K562 (cell line): ENCODE measurements around the gene ZW10. TPM values are rescaled to one million over a fixed set of nuclear protein-coding genes. Genes with fewer than 3 reads are reported as not detected.
A peak's percentile ranks its signal among the peaks of the same experiment; 100 is the strongest.

Experiments used
- BRD9 ChIP-seq: fragments of 450-650 bp; IDR thresholded peaks from 2 replicates; pipeline ENCODE4 v1.6.1; 2018; ENCODE audit warnings: low read depth; ENCODE audit not compliant: partially characterized antibody
- C11orf30 ChIP-seq: fragments of 450-650 bp; IDR thresholded peaks from 2 replicates; pipeline ENCODE4 v1.6.1; 2016; ENCODE audit warnings: low read depth, mild to moderate bottlenecking
- CAMTA2 ChIP-seq: fragments of 250-450 bp; sonication (Bioruptor Pico); conservative IDR thresholded peaks from 2 replicates; pipeline ENCODE4 v1.5.1; 2022
- EP300 ChIP-seq: IDR thresholded peaks from 2 replicates; pipeline ENCODE4 v1.6.1; 2012; ENCODE audit warnings: low read length, improper control_type of control experiment
- HMBOX1 ChIP-seq: sonication (generic); IDR thresholded peaks from 2 replicates; pipeline ENCODE4 v1.6.1; 2016
- MAFK ChIP-seq: IDR thresholded peaks from 2 replicates; pipeline ENCODE4 v1.6.1; 2011; ENCODE audit warnings: low read length, improper control_type of control experiment
- MYC ChIP-seq, 2 experiments: fragments of 250-450 bp in 1 of 2; sonication (Bioruptor Pico) in 1 of 2; IDR thresholded peaks; 2 replicates each; pipeline versions ENCODE4 v1.5.1 to v1.6.1; 2012 to 2021; ENCODE audit warnings: low read depth in 2 of 2, borderline replicate concordance in 1 of 2, improper control_type of control experiment in 1 of 2, low read length in 1 of 2, mild to moderate bottlenecking in 1 of 2, moderate library complexity in 1 of 2
- NBN ChIP-seq: fragments of 450-650 bp; IDR thresholded peaks from 2 replicates; pipeline ENCODE4 v1.6.1; 2016; ENCODE audit warnings: low read depth, mild to moderate bottlenecking
- NUFIP1 ChIP-seq: fragments of 450-650 bp; IDR thresholded peaks from 2 replicates; pipeline ENCODE4 v1.6.1; 2018; ENCODE audit not compliant: partially characterized antibody
- PML ChIP-seq: IDR thresholded peaks from 2 replicates; pipeline ENCODE4 v1.6.1; 2012; ENCODE audit warnings: low read length, inconsistent platforms
- PYGO2 ChIP-seq: fragments of 450-650 bp; IDR thresholded peaks from 2 replicates; pipeline ENCODE4 v1.6.1; 2016; ENCODE audit warnings: mild to moderate bottlenecking, missing genetic modification characterization, moderate library complexity, missing compliant biosample characterization
- RBM17 ChIP-seq: fragments of 200-400 bp; formaldehyde crosslinking; IDR thresholded peaks from 2 replicates; pipeline ENCODE4 v1.6.1; 2017; ENCODE audit warnings: low read depth, mild to moderate bottlenecking, low read length, borderline replicate concordance
- RNF2 ChIP-seq: sonication (generic); IDR thresholded peaks from 2 replicates; pipeline ENCODE4 v1.6.1; 2016
- SAFB2 ChIP-seq: fragments of 200-400 bp; formaldehyde crosslinking; IDR thresholded peaks from 2 replicates; pipeline ENCODE4 v1.6.1; 2018; ENCODE audit warnings: borderline replicate concordance, low read length, low read depth, moderate library complexity; ENCODE audit not compliant: severe bottlenecking
- XRCC4 ChIP-seq: IDR thresholded peaks from one replicate; pipeline ENCODE4 v1.6.1; 2011; ENCODE audit not compliant: insufficient read depth, insufficient read length; ENCODE audit errors: extremely low read depth
- ZNF316 ChIP-seq: fragments of 450-650 bp; IDR thresholded peaks from 2 replicates; pipeline ENCODE4 v1.6.1; 2016
- ZNF324 ChIP-seq: fragments of 250-450 bp; sonication (Bioruptor Pico); IDR thresholded peaks from 2 replicates; pipeline ENCODE4 v1.4.0; 2020; ENCODE audit warnings: mild to moderate bottlenecking
- ZNF561 ChIP-seq: fragments of 450-650 bp; formaldehyde crosslinking; conservative IDR thresholded peaks from 2 replicates; pipeline ENCODE4 v1.4.0; 2020; ENCODE audit warnings: mild to moderate bottlenecking, moderate library complexity
- ZNF717 ChIP-seq: fragments of 250-450 bp; sonication (Bioruptor Pico); IDR thresholded peaks from 2 replicates; pipeline ENCODE4 v1.5.0; 2021
- ZNF780A ChIP-seq: fragments of 250-450 bp; sonication (Bioruptor Pico); IDR thresholded peaks from 2 replicates; pipeline ENCODE4 v1.5.0; 2021; ENCODE audit warnings: mild to moderate bottlenecking
- polyA plus RNA-seq, 8 experiments: library from polyadenylated mRNA; depleted of rRNA in 4 of 8; stranded (reverse) in 5 of 8; unstranded in 3 of 8; fragments of >200 nt; fragmentation: Nextera tagmentation in 2 of 8; fragmentation: Illumina TruSeq in 1 of 8; extraction: Ambion mirVana in 2 of 8; extraction: Trizol in 1 of 8; gene quantifications; 2 replicates each; pipeline versions ENCODE4 v1.2.1 to v1.2.3, GENCODE V29; 2011 to 2014; ENCODE audit warnings: inconsistent platforms in 1 of 8, missing spikeins in 1 of 8
- total RNA-seq, 7 experiments: library from RNA; depleted of rRNA in 6 of 7; stranded (reverse); fragments of >200 nt in 6 of 7; fragmentation: Illumina TruSeq in 2 of 7; extraction: Trizol in 2 of 7; gene quantifications; 2 replicates each; pipeline versions ENCODE4 v1.2.1 to v1.2.3, GENCODE V29; 2011 to 2021; ENCODE audit warnings: low replicate concordance in 1 of 7
- TF ChIP-seq, protein P1 (sequence below): fragments of 250-450 bp; sonication (Bioruptor Pico); IDR thresholded peaks from 2 replicates; pipeline ENCODE4 v1.4.0; 2020; ENCODE audit warnings: mild to moderate bottlenecking, moderate library complexity

Gene ZW10
- total and polyA plus RNA-seq, 9 of the 15 experiments (the other 6 are each of a cell fraction or from before 2014, with no cell fraction given) = 9.4 to 37.7 (median 25.0) TPM

DNA sequence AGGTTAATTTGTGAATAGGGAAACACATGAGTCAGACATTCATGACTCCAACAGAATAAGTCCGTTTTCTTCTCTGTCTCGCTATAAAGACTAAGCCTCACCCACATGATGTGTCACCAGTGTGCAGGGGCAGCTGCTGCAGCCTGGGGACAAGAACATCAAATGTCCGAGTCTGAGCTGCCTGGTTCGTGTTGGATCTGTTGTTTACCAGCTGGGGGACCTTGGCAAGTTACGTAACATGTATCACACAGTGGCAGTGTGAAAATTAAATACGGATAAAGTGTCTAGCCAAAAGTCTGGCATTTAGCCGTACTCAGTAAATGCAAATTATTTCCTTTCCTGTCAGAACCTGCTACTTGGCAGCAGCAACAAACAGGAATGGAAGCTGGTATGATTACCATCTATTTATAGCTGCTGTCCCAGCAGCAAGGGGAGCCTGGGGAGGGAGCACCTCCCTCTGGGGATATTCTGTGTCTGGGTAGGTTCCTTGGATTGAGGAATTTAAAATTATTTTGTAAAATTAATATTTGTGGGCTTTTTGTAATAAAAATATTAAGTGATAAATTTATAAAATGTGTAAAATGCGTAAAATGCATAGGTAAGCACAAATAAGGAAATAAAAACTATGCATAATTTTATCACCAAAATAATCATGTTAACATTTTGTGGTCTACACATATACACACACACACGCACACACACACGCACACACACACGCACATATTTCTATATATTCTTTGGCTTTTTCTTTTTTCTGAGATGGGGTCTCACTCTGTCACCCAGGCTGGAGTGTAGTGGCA lies 4.8 kb upstream of the ZW10 start (continued):
- TF ChIP-seq HMBOX1 (no peak), ZNF324 (CRISPR knock-in tag) (no peak), C11orf30 (peak; percentile 39; the same call in 1 of the 2 replicates), EP300 (no peak), NUFIP1 (no peak), RNF2 (no peak), ZNF316 (peak; percentile 69), CAMTA2 (CRISPR knock-in tag) (no peak), MYC (IDR thresholded peaks at IDR 0.05; ENCODE audit: low read depth, low read length) (no peak), MYC (CRISPR knock-in tag; IDR thresholded peaks at IDR 0.05; ENCODE audit: borderline replicate concordance, low read depth) (no peak), MAFK (peak; percentile 59; the same call in 1 of the 2 replicates), ZNF561 (CRISPR knock-in tag) (no peak), ZNF717 (CRISPR knock-in tag) (no peak), BRD9 (no peak), PYGO2 (no peak), NBN (no peak), SAFB2 (no peak), PML (no peak), XRCC4 (no peak), ZNF780A (CRISPR knock-in tag) (no peak), RBM17 (no peak)
- TF ChIP-seq, protein P1, sequence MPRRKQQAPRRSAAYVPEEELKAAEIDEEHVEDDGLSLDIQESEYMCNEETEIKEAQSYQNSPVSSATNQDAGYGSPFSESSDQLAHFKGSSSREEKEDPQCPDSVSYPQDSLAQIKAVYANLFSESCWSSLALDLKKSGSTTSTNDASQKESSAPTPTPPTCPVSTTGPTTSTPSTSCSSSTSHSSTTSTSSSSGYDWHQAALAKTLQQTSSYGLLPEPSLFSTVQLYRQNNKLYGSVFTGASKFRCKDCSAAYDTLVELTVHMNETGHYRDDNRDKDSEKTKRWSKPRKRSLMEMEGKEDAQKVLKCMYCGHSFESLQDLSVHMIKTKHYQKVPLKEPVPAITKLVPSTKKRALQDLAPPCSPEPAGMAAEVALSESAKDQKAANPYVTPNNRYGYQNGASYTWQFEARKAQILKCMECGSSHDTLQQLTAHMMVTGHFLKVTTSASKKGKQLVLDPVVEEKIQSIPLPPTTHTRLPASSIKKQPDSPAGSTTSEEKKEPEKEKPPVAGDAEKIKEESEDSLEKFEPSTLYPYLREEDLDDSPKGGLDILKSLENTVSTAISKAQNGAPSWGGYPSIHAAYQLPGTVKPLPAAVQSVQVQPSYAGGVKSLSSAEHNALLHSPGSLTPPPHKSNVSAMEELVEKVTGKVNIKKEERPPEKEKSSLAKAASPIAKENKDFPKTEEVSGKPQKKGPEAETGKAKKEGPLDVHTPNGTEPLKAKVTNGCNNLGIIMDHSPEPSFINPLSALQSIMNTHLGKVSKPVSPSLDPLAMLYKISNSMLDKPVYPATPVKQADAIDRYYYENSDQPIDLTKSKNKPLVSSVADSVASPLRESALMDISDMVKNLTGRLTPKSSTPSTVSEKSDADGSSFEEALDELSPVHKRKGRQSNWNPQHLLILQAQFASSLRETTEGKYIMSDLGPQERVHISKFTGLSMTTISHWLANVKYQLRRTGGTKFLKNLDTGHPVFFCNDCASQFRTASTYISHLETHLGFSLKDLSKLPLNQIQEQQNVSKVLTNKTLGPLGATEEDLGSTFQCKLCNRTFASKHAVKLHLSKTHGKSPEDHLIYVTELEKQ (CRISPR knock-in tag) = no peak
